MM.1S (cell line): ENCODE results near the gene VN1R5.
"Not testable (repeated sequence)": the region's sequence is repeated elsewhere in the genome, so short reads cannot be mapped to it uniquely, and the experiment has no call there.

Experiments
- DNase-seq: peaks from one replicate; pipeline ENCODE4 v3.0.0-alpha.2; 2015
- H2AFZ ChIP-seq: fragments of 300-600 bp; sonication (generic); 2 replicates; pipeline ENCODE4 v1.6.0; 2016; ENCODE audit warnings: antibody characterized with exemption, low read length
- H3F3A ChIP-seq: fragments of 300-600 bp; sonication (generic); 2 replicates; pipeline ENCODE4 v1.6.1; 2016; ENCODE audit warnings: mild to moderate bottlenecking, antibody characterized with exemption, low read length, moderate library complexity, mixed read lengths; ENCODE audit not compliant: insufficient read depth
- H3K27ac ChIP-seq: fragments of 300-600 bp; sonication (generic); 2 replicates; pipeline ENCODE4 v1.5.1; 2016; ENCODE audit warnings: mild to moderate bottlenecking, low read length
- H3K27me3 ChIP-seq: fragments of 300-600 bp; sonication (generic); replicated peaks from 2 replicates; pipeline ENCODE4 v1.6.0; 2016; ENCODE audit warnings: low read length; ENCODE audit not compliant: insufficient read depth
- H3K36me3 ChIP-seq: fragments of 300-600 bp; sonication (generic); replicated peaks from 2 replicates; pipeline ENCODE4 v1.6.1; 2016; ENCODE audit warnings: mild to moderate bottlenecking, low read length, mixed read lengths; ENCODE audit not compliant: insufficient read depth
- H3K4me1 ChIP-seq: fragments of 300-600 bp; sonication (generic); 2 replicates; pipeline ENCODE4 v1.6.1; 2016; ENCODE audit warnings: low read length, mixed read lengths
- H3K4me2 ChIP-seq: fragments of 300-600 bp; sonication (generic); 2 replicates; pipeline ENCODE4 v1.6.0; 2016; ENCODE audit warnings: low read depth, low read length
- H3K4me3 ChIP-seq: fragments of 300-600 bp; sonication (generic); 2 replicates; pipeline ENCODE4 v1.5.1; 2016; ENCODE audit warnings: low read length, mixed read lengths
- H3K79me2 ChIP-seq: fragments of 300-600 bp; sonication (generic); 2 replicates; pipeline ENCODE4 v1.6.1; 2016; ENCODE audit warnings: mixed run types, low read length, mixed read lengths
- H3K9ac ChIP-seq: fragments of 300-600 bp; sonication (generic); 2 replicates; pipeline ENCODE4 v1.6.1; 2016; ENCODE audit warnings: low read length, mixed read lengths
- H3K9me2 ChIP-seq: fragments of 300-600 bp; sonication (generic); replicated peaks from 2 replicates; pipeline ENCODE4 v1.6.1; 2016; ENCODE audit warnings: mild to moderate bottlenecking, low read length, mixed read lengths; ENCODE audit not compliant: insufficient read depth
- H3K9me3 ChIP-seq: fragments of 300-600 bp; sonication (generic); replicated peaks from 2 replicates; pipeline ENCODE4 v1.6.1; 2016; ENCODE audit warnings: mild to moderate bottlenecking, low read length, mixed read lengths; ENCODE audit not compliant: insufficient read depth
- H4K20me1 ChIP-seq: fragments of 300-600 bp; sonication (generic); 2 replicates; pipeline ENCODE4 v1.6.1; 2016; ENCODE audit warnings: mild to moderate bottlenecking, low read length, moderate library complexity, mixed read lengths; ENCODE audit not compliant: insufficient read depth
- EZH2 ChIP-seq: fragments of 300-600 bp; sonication (generic); optimal IDR thresholded peaks from 2 replicates; pipeline ENCODE3; 2017; ENCODE audit warnings: low read depth, mild to moderate bottlenecking, antibody characterized with exemption, low read length, mixed read lengths
- EZH2phosphoT487 ChIP-seq: fragments of 300-600 bp; sonication (generic); IDR thresholded peaks from 2 replicates; pipeline ENCODE4 v1.6.1; 2018; ENCODE audit warnings: antibody characterized with exemption, low read length
- TF ChIP-seq, protein P1 (sequence below): fragments of 300-600 bp; sonication (generic); IDR thresholded peaks from 2 replicates; pipeline ENCODE4 v1.5.1; 2016; ENCODE audit warnings: antibody characterized with exemption, low read length, mixed read lengths

Gene VN1R5

DNA sequence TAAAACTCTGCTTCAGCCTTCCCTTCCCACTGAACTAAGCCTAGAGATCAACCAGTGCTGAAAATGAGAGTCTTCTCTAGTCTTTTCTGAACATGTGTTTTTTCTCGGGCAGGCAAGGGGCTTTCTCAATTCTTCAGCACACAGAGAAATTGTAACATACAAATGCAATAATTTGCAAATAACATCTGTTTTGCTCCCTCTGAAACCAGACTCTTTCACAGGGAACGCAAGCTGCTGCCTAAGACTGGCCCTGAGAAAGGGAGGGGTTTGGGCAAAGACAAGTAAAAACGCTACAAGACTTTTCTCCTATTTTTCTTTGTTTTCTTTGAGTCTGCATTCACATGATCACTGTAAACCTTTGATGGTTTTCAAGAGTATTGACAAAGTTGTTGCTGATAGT lies 39.6 kb upstream of the VN1R5 start:
- Histone ChIP-seq H3K9me3 (no peaks in the 10 kb centered on the region), H4K20me1 (no peaks in the 10 kb centered on the region), H3K27me3 (no peaks in the 10 kb centered on the region), H3K9ac (peak overlapping the region; percentile 27; the same call in 1 of the 2 replicates), H3K79me2 (no peaks in the 10 kb centered on the region), H3K9me2 (no peaks in the 10 kb centered on the region), H3K36me3 (no peaks in the 10 kb centered on the region), H3K4me1 (peaks cover 50% of the 10 kb centered on the region), H3K4me3 (peak overlapping the region; percentile 19), H3K4me2 (peak overlapping the region; percentile 66), H2AFZ (peak overlapping the region; percentile 18), H3F3A (peaks cover 43% of the 10 kb centered on the region), H3K27ac (peak overlapping the region; percentile 69)
- peak; percentile 82 for DNase-seq
- TF ChIP-seq, protein P1, sequence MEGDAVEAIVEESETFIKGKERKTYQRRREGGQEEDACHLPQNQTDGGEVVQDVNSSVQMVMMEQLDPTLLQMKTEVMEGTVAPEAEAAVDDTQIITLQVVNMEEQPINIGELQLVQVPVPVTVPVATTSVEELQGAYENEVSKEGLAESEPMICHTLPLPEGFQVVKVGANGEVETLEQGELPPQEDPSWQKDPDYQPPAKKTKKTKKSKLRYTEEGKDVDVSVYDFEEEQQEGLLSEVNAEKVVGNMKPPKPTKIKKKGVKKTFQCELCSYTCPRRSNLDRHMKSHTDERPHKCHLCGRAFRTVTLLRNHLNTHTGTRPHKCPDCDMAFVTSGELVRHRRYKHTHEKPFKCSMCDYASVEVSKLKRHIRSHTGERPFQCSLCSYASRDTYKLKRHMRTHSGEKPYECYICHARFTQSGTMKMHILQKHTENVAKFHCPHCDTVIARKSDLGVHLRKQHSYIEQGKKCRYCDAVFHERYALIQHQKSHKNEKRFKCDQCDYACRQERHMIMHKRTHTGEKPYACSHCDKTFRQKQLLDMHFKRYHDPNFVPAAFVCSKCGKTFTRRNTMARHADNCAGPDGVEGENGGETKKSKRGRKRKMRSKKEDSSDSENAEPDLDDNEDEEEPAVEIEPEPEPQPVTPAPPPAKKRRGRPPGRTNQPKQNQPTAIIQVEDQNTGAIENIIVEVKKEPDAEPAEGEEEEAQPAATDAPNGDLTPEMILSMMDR: no peak
- TF ChIP-seq EZH2 (no peak), EZH2phosphoT487 (no peak)

DNA sequence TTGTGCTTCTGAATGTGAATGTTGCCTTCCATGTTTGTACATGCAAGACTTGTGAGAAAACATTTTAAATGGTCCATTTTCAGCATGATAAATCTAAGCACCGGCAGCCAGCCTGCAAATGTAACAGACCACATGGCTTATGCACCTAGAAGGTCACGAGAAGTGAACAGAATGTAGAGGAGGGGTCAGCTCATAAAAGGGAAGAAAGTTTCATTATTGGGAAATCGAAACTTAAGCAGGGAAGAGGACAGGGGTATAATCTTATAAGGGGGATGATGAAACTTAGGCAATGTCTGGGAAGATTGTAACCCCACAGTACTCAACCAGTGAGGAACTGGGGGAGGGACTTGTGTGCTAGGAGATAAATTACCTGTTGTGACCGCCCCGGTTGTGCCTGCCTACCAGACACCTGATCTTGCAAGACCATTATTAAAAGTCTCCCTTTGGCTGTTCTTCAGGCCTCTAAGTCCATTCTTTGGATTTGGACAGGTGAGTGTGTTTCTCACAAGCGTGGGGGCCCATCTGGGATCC lies 37.7 kb upstream of the VN1R5 start:
- Histone ChIP-seq H3K9ac (no peak overlapping the region), H3K36me3 (no peaks in the 10 kb centered on the region), H3K4me2 (no peak overlapping the region), H3K9me3 (no peaks in the 10 kb centered on the region), H3K79me2 (no peaks in the 10 kb centered on the region), H3F3A (peaks cover 24% of the 10 kb centered on the region), H3K27me3 (no peaks in the 10 kb centered on the region), H4K20me1 (no peaks in the 10 kb centered on the region), H3K4me1 (peaks cover 33% of the 10 kb centered on the region), H3K9me2 (no peaks in the 10 kb centered on the region), H3K27ac (no peak overlapping the region), H2AFZ (no peak overlapping the region), H3K4me3 (no peak overlapping the region)
- DNase-seq: no peak
- TF ChIP-seq EZH2phosphoT487: no peak
- TF ChIP-seq, protein P1: no peak
- TF ChIP-seq EZH2: no peak

DNA sequence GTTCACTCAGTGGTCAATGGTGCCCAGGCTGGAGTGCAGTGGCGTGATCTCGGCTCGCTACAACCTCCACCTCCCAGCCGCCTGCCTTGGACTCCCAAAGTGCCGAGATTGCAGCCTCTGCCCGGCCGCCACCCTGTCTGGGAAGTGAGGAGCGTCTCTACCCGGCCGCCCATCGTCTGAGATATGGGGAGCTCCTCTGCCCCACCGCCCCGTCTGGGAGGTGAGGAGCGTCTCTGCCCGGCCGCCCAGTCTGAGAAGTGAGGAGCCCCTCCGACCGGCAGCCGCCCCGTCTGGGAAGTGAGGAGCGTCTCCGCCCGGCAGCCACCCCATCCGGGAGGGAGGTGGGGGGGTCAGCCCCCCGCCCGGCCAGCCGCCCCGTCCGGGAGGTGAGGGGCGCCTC lies 35.6 kb upstream of the VN1R5 start:
- not testable (repeated sequence) for H3K36me3 ChIP-seq, H3K9me2 ChIP-seq, H3K27ac ChIP-seq, H4K20me1 ChIP-seq, DNase-seq, H3K9me3 ChIP-seq, H3K27me3 ChIP-seq, H3K4me3 ChIP-seq, H3K79me2 ChIP-seq, H3K4me2 ChIP-seq, H3K9ac ChIP-seq, H2AFZ ChIP-seq
- H3K4me1 ChIP-seq: peaks cover 18% of the 10 kb centered on the region
- peaks cover 14% of the 10 kb centered on the region for H3F3A ChIP-seq

DNA sequence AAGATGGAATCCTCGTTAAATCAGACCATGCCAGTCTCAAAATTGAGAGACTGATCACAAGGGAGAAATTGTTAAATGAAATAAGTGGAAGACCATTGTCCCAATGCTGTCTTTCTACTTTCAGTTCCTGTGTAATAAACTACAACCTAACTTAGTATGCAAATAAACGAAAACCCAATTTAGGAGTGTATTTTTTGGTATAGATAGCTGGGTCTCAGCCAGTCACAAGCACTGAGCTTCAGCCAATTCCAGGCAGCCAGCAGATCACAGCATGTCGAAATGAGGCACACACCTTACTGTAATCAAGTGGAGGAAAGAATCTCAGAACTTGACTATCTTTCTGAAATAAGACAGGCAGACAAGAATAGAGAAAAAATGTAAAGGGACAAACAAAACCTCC lies 33.0 kb upstream of the VN1R5 start:
- no peak overlapping the region for H2AFZ ChIP-seq
- H3K27ac ChIP-seq: no peak overlapping the region
- H3K4me1 ChIP-seq: no peaks in the 10 kb centered on the region
- no peaks in the 10 kb centered on the region for H3K9me3 ChIP-seq
- H3F3A ChIP-seq: no peaks in the 10 kb centered on the region
- H3K4me3 ChIP-seq: no peak overlapping the region
- no peaks in the 10 kb centered on the region for H3K27me3 ChIP-seq
- no peak overlapping the region for H3K9ac ChIP-seq
- H3K36me3 ChIP-seq: no peaks in the 10 kb centered on the region
- no peaks in the 10 kb centered on the region for H4K20me1 ChIP-seq
- no peaks in the 10 kb centered on the region for H3K79me2 ChIP-seq
- no peaks in the 10 kb centered on the region for H3K9me2 ChIP-seq
- no peak overlapping the region for H3K4me2 ChIP-seq
- DNase-seq: no peak
- TF ChIP-seq EZH2phosphoT487: no peak
- TF ChIP-seq, protein P1: no peak
- no peak for TF ChIP-seq EZH2
